ENCODE data around the gene APOBEC3F. TPM values are rescaled to one million over a fixed set of nuclear protein-coding genes. Genes with fewer than 3 reads are reported as not detected.

Gene APOBEC3F
- total RNA-seq, 4 donors from 2014 or later, result 2.8 to 5.0 (median 3.9) TPM

GRCh38 chr22:39092111-39092862, 51.6 kb downstream of the APOBEC3F start:
- no peak for TF ChIP-seq POLR2A (IDR thresholded peaks at IDR 0.05; ENCODE audit: low read depth)
- intact Hi-C loops (cut with DNase I), result no loop called here
- WGBS, result 69% methylated on average over 8 of the region's 8 CpGs
- Histone ChIP-seq H3K9me3 (no peaks in the 10 kb centered on the region), H3K27ac (replicated peaks in 1 of 4) (no peak overlapping the region), H3K36me3 (no peaks in the 10 kb centered on the region), H3K27me3 (no peaks in the 10 kb centered on the region), H3K4me1 (peaks cover 12 to 18% (median 17%) of the 10 kb centered on the region in 4 donors), H3K4me3 (no peak overlapping the region)
- no peak for DNase-seq (ENCODE audit: extremely low spot score)

- Histone ChIP-seq H3K27ac (replicated peaks in 1 of 4) (no peak overlapping the region), H3K4me1 (peaks cover 10 to 11% (median 10%) of the 10 kb centered on the region in 4 donors), H3K4me3 (no peak overlapping the region), H3K27me3 (no peaks in the 10 kb centered on the region), H3K36me3 (no peaks in the 10 kb centered on the region), H3K9me3 (no peaks in the 10 kb centered on the region)
- intact Hi-C loops (cut with DNase I), result no loop called here
- WGBS, result 92% methylated on average over 14 of the region's 14 CpGs
- TF ChIP-seq POLR2A (IDR thresholded peaks at IDR 0.05; ENCODE audit: low read depth) (no peak), CTCF (IDR thresholded peaks at IDR 0.05) (no peak), POLR2AphosphoS5 (IDR thresholded peaks at IDR 0.05) (no peak), EP300 (IDR thresholded peaks at IDR 0.05) (no peak)
- DNase-seq (ENCODE audit: extremely low spot score), result no peak
Measured at GRCh38 chr22:39094717-39095389, 54.2 kb downstream of the APOBEC3F start.

GRCh38 chr22:39095971-39096370, 55.3 kb downstream of the APOBEC3F start:
- Histone ChIP-seq H3K9me3 (no peaks in the 10 kb centered on the region), H3K36me3 (no peaks in the 10 kb centered on the region), H3K27me3 (no peaks in the 10 kb centered on the region), H3K4me3 (no peak overlapping the region), H3K4me1 (peaks cover 10 to 11% (median 10%) of the 10 kb centered on the region in 4 donors), H3K27ac (replicated peaks in 1 of 4) (no peak overlapping the region)
- no peak for DNase-seq (ENCODE audit: extremely low spot score)
- intact Hi-C loops (cut with DNase I), result no loop called here
- WGBS, result 80% methylated on average over 3 of the region's 3 CpGs
- no peak for TF ChIP-seq CTCF (IDR thresholded peaks at IDR 0.05)
- TF ChIP-seq POLR2A (IDR thresholded peaks at IDR 0.05; ENCODE audit: low read depth), result no peak
- no peak for TF ChIP-seq POLR2AphosphoS5 (IDR thresholded peaks at IDR 0.05)
- no peak for TF ChIP-seq EP300 (IDR thresholded peaks at IDR 0.05)

- H3K4me3 ChIP-seq, result no peak within 1 kb of the TSS
- peaks cover 0 to 8% (median 0%) of the 10 kb centered on the region in 4 donors for H3K27me3 ChIP-seq
- peaks cover 10 to 11% (median 10%) of the 10 kb centered on the region in 4 donors for H3K4me1 ChIP-seq
- no peak for TF ChIP-seq CTCF (IDR thresholded peaks at IDR 0.05)
- TF ChIP-seq POLR2A (IDR thresholded peaks at IDR 0.05; ENCODE audit: low read depth), result no peak
- no peak for TF ChIP-seq EP300 (IDR thresholded peaks at IDR 0.05)
- TF ChIP-seq POLR2AphosphoS5 (IDR thresholded peaks at IDR 0.05), result no peak
- peak within 1 kb of the TSS in 1 of 4 donors; percentile 49 for H3K27ac ChIP-seq (replicated peaks in 1 of 4)
- 79% methylated on average over 8 of the region's 9 CpGs for WGBS
- H3K36me3 ChIP-seq, result no peaks in the 10 kb centered on the region
- DNase-seq (ENCODE audit: extremely low spot score), result no peak
- H3K9me3 ChIP-seq, result no peaks in the 10 kb centered on the region
- intact Hi-C loops (cut with DNase I), result no loop called here
Measured at GRCh38 chr22:39097098-39098020, 56.7 kb downstream of the APOBEC3F start, which contains the start of gene APOBEC3H. APOBEC3H (plus strand) TSS chr22:39097244; CDS start chr22:39100279, 3,035 bp downstream.
